ENCODE results near the gene STAC. TPM values are rescaled to one million over a fixed set of nuclear protein-coding genes. Genes with fewer than 3 reads are reported as not detected.
A peak's percentile ranks its signal among the peaks of the same experiment; 100 is the strongest.
"Not testable (repeated sequence)": the region's sequence is repeated elsewhere in the genome, so short reads cannot be mapped to it uniquely, and the experiment has no call there.

The STAC gene
- total RNA-seq, 2 donors from 2014 or later: 0.29 TPM; not detected in 1

DNA sequence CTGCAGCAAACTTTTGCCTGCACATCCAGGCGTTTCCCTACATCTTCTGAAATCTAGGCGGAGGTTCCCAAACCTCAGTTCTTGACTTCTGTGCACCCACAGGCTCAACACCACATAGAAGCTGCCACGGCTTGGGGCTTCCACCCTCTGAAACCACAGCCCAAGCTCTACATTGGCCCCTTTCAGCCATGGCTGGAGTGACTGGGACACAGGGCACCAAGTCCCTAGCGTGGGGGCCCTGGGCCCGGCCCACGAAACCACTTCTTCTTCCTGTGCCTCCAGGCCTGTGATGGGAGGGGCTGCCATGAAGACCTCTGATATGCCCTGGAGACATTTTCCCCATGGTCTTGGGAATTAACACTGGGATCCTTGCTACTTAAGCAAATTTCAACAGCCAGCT is 91.7 kb downstream of the STAC start:
- not testable (repeated sequence) for H3K27ac Mint-ChIP-seq

DNA sequence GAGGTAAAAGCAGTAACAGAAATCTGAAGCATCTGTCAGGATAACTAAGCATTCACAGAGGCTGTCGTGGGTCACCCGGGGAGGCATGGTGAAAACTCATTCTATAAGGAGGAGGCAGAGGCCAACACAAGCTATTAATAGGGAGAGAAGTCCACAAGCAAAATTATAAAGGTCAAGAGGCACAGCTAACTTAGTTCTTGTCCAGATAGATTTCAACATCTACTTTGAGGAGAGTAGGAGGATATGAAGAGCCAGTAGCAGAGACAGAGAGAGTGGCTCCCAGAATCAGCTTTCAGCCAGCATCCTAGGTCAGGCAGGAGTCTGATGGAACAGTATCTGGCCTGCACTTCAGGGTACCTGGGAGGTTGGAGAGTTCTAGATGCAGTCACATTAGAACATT is 95.3 kb downstream of the STAC start:
- Mint-ChIP-seq H3K36me3 (peaks cover 7% of the 10 kb centered on the region), H3K27ac (no peak overlapping the region), H3K27me3 (no peaks in the 10 kb centered on the region), H3K9me3 (peaks cover 7% of the 10 kb centered on the region), H3K4me1 (ENCODE audit: low read depth in 2 of 2) (no peaks in the 10 kb centered on the region), H3K4me3 (no peak overlapping the region)
- no peak for ATAC-seq
- DNase-seq (ENCODE audit: low spot score): no peak

More for the DNA sequence above, 91.7 kb downstream of the STAC start:
- H3K9me3 Mint-ChIP-seq; DNase-seq (ENCODE audit: low spot score); ATAC-seq; H3K4me3 Mint-ChIP-seq; H3K27me3 Mint-ChIP-seq; H3K36me3 Mint-ChIP-seq; H3K4me1 Mint-ChIP-seq (ENCODE audit: low read depth in 2 of 2): not testable (repeated sequence)

DNA sequence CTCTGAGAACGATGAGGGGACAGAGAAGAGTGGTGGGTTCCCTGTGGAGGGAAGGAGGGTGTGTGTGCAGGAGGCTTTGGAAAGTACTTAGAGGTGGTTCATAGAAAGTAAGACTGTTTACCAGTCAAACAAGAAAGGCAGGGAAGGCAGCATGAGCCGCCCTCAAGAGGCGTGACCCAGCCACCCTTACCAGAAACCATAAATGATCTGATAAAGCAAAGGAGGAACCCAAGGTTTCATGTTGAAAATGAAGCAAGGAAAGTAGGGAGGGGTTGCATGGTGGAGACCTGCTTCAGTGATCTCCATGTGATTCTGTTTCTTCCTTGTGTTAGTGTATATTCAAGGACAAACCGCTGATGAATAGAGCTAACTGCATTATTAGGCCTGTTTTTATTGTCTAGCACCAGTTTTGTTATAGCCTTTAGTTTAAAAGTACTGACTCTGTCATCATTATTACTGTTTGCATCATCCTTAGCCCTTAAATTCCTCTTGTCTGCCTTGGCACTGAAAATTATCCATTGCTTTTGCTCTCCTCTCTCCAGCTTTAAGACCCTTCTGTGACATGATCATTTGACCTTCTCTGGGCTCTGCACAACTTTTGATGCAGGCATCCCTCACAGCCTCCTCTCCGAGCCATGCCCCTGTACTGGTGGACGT is 96.1 kb downstream of the STAC start:
- ATAC-seq (peak in 1 of 2 donors; percentile 45), DNase-seq (ENCODE audit: low spot score) (no peak)
- Mint-ChIP-seq H3K4me3 (no peak overlapping the region), H3K4me1 (ENCODE audit: low read depth in 2 of 2) (no peaks in the 10 kb centered on the region), H3K27ac (no peak overlapping the region), H3K36me3 (peaks cover 7% of the 10 kb centered on the region), H3K27me3 (no peaks in the 10 kb centered on the region), H3K9me3 (peaks cover 3% of the 10 kb centered on the region)

DNA sequence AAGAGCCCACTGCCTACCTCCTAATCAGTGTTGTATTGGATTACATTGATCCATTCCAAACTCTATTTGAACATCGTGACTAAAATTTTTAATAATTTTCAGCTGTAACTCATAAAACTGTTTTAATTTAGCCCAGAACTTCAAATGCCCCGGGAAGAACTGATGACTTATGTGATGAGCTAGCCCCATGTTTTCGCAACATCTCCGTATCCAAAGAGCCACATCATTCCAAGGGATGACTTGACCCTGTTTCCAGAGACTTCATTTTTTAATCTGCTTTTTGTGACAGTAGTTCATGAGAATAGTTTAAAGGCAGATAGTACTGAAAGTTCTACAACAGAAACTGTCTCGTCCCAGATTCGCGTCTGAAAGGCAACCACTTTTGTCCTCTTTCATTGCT is 97.4 kb downstream of the STAC start:
- Mint-ChIP-seq H3K27ac (no peak overlapping the region), H3K36me3 (peaks cover 7% of the 10 kb centered on the region), H3K27me3 (no peaks in the 10 kb centered on the region), H3K9me3 (peaks cover 6% of the 10 kb centered on the region), H3K4me3 (no peak overlapping the region), H3K4me1 (ENCODE audit: low read depth in 2 of 2) (no peaks in the 10 kb centered on the region)
- ATAC-seq (no peak), DNase-seq (ENCODE audit: low spot score) (no peak)

DNA sequence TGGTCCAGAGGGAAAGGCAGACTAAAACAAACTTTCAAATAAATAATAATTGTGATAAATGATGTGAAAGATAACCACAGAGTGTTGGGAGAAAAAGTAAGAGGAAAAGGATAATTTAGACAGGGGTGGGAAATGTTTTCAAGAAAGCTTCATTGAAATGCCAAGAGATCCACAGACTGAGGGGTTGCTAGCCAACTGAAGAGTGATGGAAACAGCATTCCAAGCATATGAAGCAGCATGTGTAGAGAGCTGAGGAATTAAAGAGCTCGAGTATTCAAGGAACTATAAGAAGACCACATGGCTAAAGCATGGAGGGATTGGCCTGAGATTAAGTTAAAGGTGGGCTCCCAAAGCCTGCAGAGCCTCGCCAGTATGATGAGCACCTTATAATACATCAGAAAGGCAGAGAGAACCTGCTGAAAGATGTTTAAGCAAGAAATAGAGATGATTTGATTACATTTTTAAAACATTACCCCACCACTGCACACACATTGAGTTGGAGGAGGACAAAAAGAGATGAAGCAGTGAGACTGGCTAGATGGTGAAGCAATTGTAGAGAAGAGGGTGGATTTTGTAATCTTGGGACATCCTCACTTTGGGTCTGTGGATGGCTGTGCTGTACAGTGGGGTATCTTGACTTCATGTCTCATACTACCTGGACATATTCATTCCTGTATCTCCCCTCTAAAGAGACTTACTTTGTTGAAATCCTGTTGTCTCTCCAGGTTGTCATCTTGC is 100.8 kb downstream of the STAC start:
- Mint-ChIP-seq H3K27ac (no peak overlapping the region), H3K4me3 (no peak overlapping the region), H3K27me3 (no peaks in the 10 kb centered on the region), H3K9me3 (peaks cover 4% of the 10 kb centered on the region), H3K36me3 (peaks cover 7% of the 10 kb centered on the region), H3K4me1 (ENCODE audit: low read depth in 2 of 2) (no peaks in the 10 kb centered on the region)
- ATAC-seq (no peak), DNase-seq (ENCODE audit: low spot score) (no peak)

DNA sequence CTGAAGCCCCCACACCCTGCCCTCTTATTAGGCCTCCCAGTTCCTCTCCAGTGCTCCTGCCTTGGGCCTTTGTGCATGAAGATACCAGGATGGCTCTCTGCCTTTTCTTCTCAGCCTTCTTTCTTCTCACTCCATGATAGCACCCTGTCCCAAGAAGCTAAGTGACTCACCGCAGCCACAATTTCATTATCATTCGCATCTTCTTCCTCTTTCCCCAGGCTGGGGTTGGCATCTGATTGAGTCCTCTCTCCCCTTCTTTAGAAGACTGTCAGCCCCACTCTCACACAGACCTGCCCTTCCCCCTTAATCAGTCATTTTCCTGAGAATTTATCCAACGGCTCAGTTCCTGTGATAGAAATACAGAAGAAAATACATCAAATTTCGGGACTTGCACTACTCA is 102.0 kb downstream of the STAC start:
- H3K9me3 Mint-ChIP-seq: peaks cover 4% of the 10 kb centered on the region
- H3K27me3 Mint-ChIP-seq: no peaks in the 10 kb centered on the region
- no peak for DNase-seq (ENCODE audit: low spot score)
- peaks cover 7% of the 10 kb centered on the region for H3K36me3 Mint-ChIP-seq
- H3K27ac Mint-ChIP-seq: no peak overlapping the region
- ATAC-seq: no peak
- no peak overlapping the region for H3K4me3 Mint-ChIP-seq
- no peaks in the 10 kb centered on the region for H3K4me1 Mint-ChIP-seq (ENCODE audit: low read depth in 2 of 2)

DNA sequence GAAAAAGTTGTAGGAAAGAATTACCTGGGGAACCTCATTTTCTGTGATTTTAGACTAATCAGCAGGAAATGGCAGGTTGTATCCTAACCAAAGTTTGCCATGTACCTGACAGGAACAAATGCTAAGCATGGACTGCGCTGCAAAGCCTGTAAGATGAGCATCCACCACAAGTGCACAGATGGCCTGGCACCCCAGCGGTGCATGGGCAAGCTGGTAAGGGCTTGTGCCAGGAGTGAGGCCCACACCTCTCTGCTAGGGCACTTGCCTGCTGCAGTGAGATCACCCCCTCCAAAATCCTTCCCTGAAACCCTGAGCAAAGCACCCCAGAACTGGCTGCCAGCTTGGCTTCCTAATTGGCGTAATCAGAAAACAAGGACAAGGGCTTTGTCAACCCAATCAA is 102.6 kb downstream of the STAC start:
- DNase-seq (ENCODE audit: low spot score) (no peak), ATAC-seq (no peak)
- Mint-ChIP-seq H3K9me3 (peaks cover 4% of the 10 kb centered on the region), H3K4me3 (no peak overlapping the region), H3K27ac (no peak overlapping the region), H3K36me3 (peaks cover 7% of the 10 kb centered on the region), H3K27me3 (no peaks in the 10 kb centered on the region), H3K4me1 (ENCODE audit: low read depth in 2 of 2) (no peaks in the 10 kb centered on the region)

DNA sequence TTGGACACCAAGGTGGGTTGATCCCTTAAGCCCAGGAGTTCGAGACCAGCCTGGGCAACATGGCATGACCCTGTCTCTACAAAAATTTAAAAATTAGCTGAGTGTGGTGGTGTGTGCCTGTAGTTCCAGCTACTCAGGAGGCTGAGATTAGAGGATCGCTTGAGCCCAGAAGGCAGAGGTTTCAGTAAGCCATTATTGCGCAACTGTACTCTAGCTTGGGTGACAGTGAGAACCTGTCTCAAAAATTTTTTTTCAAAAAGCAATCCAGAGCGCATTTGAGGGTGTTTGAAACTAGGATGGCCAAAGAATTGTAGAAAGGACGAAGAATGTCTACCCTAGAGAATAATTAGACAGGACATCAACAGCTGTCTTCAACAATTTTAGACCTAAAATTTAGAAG is 103.4 kb downstream of the STAC start:
- Mint-ChIP-seq H3K27me3 (no peaks in the 10 kb centered on the region), H3K27ac (no peak overlapping the region), H3K9me3 (peaks cover 4% of the 10 kb centered on the region), H3K36me3 (peaks cover 7% of the 10 kb centered on the region), H3K4me1 (ENCODE audit: low read depth in 2 of 2) (no peaks in the 10 kb centered on the region), H3K4me3 (no peak overlapping the region)
- no peak for ATAC-seq
- no peak for DNase-seq (ENCODE audit: low spot score)

DNA sequence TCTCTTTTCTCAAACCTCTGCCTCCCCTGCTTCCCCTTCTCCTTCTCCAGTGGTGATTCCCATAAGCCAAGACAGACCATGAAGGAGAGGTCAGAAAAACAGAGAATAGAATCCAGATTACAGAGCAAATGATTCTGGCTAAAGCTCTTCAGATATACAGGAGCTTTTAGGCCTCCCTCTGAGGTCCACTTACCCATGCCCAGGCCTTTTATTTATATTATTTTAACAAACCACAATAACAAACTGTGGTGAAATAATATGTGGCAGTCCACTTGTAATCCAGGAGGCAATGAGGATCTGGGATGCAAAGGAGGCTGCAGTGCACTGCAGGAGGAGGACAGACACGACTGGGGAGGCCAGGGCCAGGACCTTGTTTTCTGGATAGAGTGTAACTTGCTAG is 104.1 kb downstream of the STAC start:
- Mint-ChIP-seq H3K4me3 (no peak overlapping the region), H3K9me3 (peaks cover 4% of the 10 kb centered on the region), H3K36me3 (peaks cover 1% of the 10 kb centered on the region), H3K4me1 (ENCODE audit: low read depth in 2 of 2) (no peaks in the 10 kb centered on the region), H3K27me3 (no peaks in the 10 kb centered on the region), H3K27ac (no peak overlapping the region)
- DNase-seq (ENCODE audit: low spot score) (no peak), ATAC-seq (no peak)

DNA sequence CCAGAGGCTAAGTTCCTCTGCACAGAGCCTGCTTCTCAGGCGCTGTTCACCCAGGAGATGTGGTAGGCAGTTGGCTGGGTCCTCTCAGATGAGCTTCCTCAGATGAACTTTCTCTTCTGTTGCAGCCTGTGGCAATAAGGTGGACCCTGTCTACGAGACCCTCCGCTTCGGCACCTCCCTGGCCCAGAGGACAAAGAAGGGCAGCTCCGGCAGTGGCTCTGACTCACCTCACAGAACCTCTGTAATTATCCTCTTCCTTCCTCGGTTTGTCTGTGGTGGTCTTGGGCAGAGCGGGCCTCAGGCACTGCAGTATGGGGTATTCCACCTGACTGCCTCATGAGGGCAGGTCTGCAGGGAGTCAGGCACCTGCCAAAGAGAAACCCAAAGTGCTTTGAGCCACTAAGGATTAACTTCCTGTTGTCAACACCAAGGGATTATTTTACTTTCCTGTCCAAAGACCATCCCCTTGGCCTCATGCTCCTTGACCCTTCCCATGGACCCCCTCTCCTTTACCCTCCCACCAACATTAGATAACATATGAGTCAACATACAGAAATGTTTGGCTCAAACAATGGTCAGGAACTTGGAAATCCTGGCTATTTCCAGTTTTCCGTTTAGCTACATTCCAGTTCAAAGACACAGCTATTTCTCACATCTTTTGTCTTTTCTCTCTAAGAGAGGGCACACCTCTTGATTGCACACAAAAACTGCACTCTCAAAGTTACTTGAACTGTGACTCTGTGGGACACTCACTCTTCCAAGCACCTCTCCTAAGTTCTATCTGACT is 105.9 kb downstream of the STAC start:
- no peaks in the 10 kb centered on the region for H3K36me3 Mint-ChIP-seq
- peaks cover 4% of the 10 kb centered on the region for H3K9me3 Mint-ChIP-seq
- no peaks in the 10 kb centered on the region for H3K4me1 Mint-ChIP-seq (ENCODE audit: low read depth in 2 of 2)
- H3K27me3 Mint-ChIP-seq: no peaks in the 10 kb centered on the region
- H3K4me3 Mint-ChIP-seq: no peak overlapping the region
- DNase-seq (ENCODE audit: low spot score) (no peak), ATAC-seq (no peak)
- H3K27ac Mint-ChIP-seq: no peak overlapping the region

DNA sequence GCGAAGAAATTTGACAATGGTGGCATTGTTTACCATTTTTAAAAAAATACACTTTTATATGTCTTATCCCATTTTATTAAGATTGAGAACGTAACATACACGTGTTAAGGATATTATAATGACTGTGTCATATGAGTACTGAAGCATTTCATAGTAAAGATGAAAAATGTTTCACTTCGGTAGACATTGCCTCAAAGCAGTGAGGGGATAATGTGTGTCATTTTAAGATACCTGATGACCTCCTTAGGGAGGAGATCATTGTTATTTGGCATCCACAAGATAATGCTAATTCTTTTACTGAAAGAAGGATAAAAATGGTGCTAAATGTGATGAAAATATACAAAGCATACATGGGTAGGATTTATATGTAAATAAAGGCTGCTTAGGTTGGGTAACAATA is 107.3 kb downstream of the STAC start:
- no peaks in the 10 kb centered on the region for H3K27me3 Mint-ChIP-seq
- ATAC-seq: no peak
- no peak overlapping the region for H3K27ac Mint-ChIP-seq
- H3K9me3 Mint-ChIP-seq: no peaks in the 10 kb centered on the region
- no peaks in the 10 kb centered on the region for H3K4me1 Mint-ChIP-seq (ENCODE audit: low read depth in 2 of 2)
- no peak for DNase-seq (ENCODE audit: low spot score)
- H3K4me3 Mint-ChIP-seq: no peak overlapping the region
- no peaks in the 10 kb centered on the region for H3K36me3 Mint-ChIP-seq

DNA sequence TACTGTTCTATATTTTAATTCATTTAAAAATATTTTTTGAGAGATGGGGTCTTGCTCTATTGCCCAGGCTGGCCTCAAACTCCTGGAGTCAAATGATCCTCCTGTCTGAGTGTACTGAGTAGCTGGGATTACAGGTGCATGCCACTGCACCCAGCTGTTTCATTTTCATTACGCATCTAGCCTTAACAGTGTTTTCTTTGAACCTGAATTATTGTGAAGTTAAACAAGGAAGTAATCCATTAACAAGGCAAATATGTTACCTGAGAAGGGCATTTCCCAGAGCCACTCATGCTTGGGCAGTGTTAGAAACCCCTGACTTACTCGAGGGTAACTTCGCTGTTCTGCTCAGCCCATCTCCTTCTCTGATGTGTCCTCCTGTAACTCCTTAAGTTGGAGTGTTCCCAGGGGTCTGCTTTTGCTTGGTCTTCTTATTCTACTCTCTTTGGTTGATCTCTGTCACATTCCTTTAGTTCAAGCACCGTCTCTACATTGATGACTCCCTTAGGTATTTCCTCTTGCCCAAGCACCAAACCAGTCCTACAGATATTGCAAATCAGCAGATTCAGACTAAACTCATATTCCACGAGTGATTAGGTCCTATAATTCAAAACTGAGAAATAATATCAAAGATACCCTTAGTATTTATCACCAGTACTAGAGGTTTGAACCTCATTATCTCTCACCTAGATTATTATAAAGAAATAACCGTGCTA is 107.9 kb downstream of the STAC start:
- Mint-ChIP-seq H3K9me3 (no peaks in the 10 kb centered on the region), H3K4me3 (no peak overlapping the region), H3K4me1 (ENCODE audit: low read depth in 2 of 2) (no peaks in the 10 kb centered on the region), H3K36me3 (no peaks in the 10 kb centered on the region), H3K27me3 (no peaks in the 10 kb centered on the region), H3K27ac (no peak overlapping the region)
- ATAC-seq (no peak), DNase-seq (ENCODE audit: low spot score) (no peak)

DNA sequence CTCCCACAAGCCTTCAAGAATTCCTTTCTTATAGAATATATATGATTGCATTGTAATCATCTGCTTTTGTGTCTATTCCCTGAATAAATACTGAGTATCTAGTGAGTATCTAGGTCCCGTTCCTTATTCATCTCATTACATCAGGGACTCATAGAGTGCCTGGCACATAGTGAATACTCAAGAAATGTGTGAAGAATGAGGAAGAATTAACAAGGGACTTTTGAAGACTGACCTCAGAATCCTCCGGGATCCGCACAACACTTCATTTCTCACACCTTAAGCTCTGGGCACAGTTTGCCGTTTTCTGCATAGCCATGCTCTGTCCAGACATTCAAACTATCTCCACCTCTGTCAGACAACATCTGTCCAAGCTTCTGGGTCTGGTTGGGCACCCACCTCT is 108.8 kb downstream of the STAC start:
- H3K4me1 Mint-ChIP-seq (ENCODE audit: low read depth in 2 of 2): no peaks in the 10 kb centered on the region
- H3K4me3 Mint-ChIP-seq: no peak overlapping the region
- no peak overlapping the region for H3K27ac Mint-ChIP-seq
- DNase-seq (ENCODE audit: low spot score) (no peak), ATAC-seq (no peak)
- no peaks in the 10 kb centered on the region for H3K36me3 Mint-ChIP-seq
- no peaks in the 10 kb centered on the region for H3K9me3 Mint-ChIP-seq
- no peaks in the 10 kb centered on the region for H3K27me3 Mint-ChIP-seq
